Measurements from ENCODE around the gene P2RY10.

DNA sequence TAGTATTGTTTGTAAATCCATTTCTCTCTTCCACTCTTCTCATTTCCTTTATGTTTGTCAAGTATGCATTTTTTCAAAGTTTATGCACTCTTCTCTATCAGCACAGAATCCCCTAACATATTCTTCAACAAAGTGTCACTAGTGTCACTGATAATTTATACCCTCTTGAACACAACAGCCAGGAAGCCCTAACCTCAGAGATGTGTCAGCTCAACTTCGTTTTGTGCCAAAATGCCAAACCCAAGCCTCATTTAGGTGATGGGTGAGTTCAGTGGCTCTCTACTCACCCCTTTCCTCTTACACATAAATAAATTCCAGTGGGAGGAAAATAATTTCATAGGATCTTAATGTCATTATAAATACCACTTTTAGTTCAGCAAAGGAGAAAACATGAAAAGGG lies 22.4 kb upstream of the P2RY10 start:
- TF ChIP-seq EZH2 (IDR thresholded peaks at IDR 0.05; ENCODE audit: borderline replicate concordance, low read length): no peak
- TF ChIP-seq, protein P1, sequence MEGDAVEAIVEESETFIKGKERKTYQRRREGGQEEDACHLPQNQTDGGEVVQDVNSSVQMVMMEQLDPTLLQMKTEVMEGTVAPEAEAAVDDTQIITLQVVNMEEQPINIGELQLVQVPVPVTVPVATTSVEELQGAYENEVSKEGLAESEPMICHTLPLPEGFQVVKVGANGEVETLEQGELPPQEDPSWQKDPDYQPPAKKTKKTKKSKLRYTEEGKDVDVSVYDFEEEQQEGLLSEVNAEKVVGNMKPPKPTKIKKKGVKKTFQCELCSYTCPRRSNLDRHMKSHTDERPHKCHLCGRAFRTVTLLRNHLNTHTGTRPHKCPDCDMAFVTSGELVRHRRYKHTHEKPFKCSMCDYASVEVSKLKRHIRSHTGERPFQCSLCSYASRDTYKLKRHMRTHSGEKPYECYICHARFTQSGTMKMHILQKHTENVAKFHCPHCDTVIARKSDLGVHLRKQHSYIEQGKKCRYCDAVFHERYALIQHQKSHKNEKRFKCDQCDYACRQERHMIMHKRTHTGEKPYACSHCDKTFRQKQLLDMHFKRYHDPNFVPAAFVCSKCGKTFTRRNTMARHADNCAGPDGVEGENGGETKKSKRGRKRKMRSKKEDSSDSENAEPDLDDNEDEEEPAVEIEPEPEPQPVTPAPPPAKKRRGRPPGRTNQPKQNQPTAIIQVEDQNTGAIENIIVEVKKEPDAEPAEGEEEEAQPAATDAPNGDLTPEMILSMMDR (conservative IDR thresholded peaks at IDR 0.05 in 1 of 2, IDR thresholded peaks at IDR 0.05 in 1 of 2; ENCODE audit: extremely low read depth in 1 of 2, insufficient read depth in 1 of 2, low read depth in 1 of 2, low read length in 2 of 2): no peak

All from mammary epithelial cell (primary cell).